Panc1 (cell line): ENCODE measurements around the gene ALG12.

ENCODE experiments used
- POLR2AphosphoS5 ChIP-seq: IDR thresholded peaks from 2 replicates; pipeline ENCODE4 v1.6.1; 2012; ENCODE audit warnings: mild to moderate bottlenecking, low read depth, low read length, moderate library complexity
- TF ChIP-seq, protein P1 (sequence below): fragments of 450-650 bp; IDR thresholded peaks from 2 replicates; pipeline ENCODE4 v1.5.1; 2017; ENCODE audit warnings: mild to moderate bottlenecking

DNA sequence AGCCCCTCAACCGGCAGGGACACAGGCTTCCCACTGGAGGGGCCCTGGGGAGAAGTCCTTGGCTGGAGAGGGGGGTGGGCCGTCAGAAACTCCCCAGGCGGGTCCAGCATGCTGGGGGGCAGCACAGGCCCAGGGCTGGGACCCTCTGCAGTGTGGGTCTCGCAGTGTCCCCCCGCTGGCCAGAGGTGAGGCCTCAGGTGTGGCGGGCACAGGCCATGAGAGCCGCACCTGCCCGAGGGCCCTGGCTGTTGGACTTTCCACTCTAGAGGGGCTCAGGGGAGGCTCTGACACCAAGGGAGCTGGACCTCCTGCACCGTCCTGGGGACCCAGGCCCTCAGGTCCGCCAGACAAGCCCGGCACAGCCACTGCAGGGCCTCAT lies 31.7 kb upstream of the ALG12 start:
- TF ChIP-seq, protein P1, sequence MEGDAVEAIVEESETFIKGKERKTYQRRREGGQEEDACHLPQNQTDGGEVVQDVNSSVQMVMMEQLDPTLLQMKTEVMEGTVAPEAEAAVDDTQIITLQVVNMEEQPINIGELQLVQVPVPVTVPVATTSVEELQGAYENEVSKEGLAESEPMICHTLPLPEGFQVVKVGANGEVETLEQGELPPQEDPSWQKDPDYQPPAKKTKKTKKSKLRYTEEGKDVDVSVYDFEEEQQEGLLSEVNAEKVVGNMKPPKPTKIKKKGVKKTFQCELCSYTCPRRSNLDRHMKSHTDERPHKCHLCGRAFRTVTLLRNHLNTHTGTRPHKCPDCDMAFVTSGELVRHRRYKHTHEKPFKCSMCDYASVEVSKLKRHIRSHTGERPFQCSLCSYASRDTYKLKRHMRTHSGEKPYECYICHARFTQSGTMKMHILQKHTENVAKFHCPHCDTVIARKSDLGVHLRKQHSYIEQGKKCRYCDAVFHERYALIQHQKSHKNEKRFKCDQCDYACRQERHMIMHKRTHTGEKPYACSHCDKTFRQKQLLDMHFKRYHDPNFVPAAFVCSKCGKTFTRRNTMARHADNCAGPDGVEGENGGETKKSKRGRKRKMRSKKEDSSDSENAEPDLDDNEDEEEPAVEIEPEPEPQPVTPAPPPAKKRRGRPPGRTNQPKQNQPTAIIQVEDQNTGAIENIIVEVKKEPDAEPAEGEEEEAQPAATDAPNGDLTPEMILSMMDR: no peak
- no peak for TF ChIP-seq POLR2AphosphoS5
